HL-60 (cell line): Measurements from ENCODE around the gene KRTAP5-7.

ENCODE experiments used
- CTCF ChIP-seq: IDR thresholded peaks from one replicate; pipeline ENCODE4 v1.5.1; 2011; ENCODE audit warnings: low read length, control low read depth, inconsistent platforms; ENCODE audit not compliant: insufficient read depth
- POLR2AphosphoS5 ChIP-seq: IDR thresholded peaks from 2 replicates; pipeline ENCODE4 v1.6.1; 2012; ENCODE audit warnings: low read depth

GRCh38 chr11:71505781-71506180, 21.3 kb upstream of the KRTAP5-7 start:
- TF ChIP-seq POLR2AphosphoS5 (no peak), CTCF (no peak)
